GM13976 (cell line): Measurements from ENCODE around the gene ANKRD22.

ENCODE experiments used
- DNase-seq: peaks from one replicate; pipeline ENCODE4 v3.0.0; 2012; ENCODE audit warnings: low spot score
- in situ Hi-C: fragments of 300-500 bp; cut with MboI; formaldehyde crosslinking; loops from one replicate; pipeline ENCODE4 v1.12.0; 2022; ENCODE audit warnings: low sequenced_read_pairs, mixed read lengths, inconsistent platforms; ENCODE audit not compliant: unreplicated experiment
- TF ChIP-seq, protein P1 (sequence below): IDR thresholded peaks from 2 replicates; pipeline ENCODE4 v1.5.1; 2012; ENCODE audit warnings: borderline replicate concordance, mild to moderate bottlenecking; ENCODE audit not compliant: insufficient read depth; ENCODE audit errors: extremely low read depth, missing control alignments, control extremely low read depth

The ANKRD22 gene

DNA sequence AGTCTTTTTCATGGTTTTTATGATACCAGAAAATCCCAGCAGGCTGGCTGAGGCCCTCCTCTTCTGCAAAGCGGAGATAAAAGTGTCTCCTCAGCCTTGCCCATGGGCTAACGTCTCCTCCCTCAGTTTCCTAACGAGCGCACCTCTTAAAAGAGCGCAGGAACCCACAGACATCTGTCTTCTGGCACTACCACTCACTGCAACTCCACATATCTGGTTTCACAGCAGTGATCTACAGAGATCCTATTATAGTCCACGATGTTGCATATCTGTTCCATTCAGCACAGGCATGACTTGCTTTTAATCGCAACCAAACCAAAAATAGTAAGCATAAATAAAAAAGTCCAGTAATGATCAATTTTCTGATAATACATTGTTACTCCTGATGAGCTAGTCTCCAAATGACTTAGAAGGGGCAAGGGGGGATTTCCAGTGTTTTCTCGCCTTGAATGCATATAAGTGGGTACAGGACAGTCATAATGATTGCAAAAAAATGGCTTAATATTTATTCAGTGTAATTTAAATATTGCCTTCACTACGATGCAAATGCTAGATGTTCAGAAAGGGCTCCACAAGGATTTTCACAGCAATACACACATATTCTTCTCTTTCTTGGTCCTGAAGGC, 20.9 kb downstream of the ANKRD22 start:
- TF ChIP-seq, protein P1, sequence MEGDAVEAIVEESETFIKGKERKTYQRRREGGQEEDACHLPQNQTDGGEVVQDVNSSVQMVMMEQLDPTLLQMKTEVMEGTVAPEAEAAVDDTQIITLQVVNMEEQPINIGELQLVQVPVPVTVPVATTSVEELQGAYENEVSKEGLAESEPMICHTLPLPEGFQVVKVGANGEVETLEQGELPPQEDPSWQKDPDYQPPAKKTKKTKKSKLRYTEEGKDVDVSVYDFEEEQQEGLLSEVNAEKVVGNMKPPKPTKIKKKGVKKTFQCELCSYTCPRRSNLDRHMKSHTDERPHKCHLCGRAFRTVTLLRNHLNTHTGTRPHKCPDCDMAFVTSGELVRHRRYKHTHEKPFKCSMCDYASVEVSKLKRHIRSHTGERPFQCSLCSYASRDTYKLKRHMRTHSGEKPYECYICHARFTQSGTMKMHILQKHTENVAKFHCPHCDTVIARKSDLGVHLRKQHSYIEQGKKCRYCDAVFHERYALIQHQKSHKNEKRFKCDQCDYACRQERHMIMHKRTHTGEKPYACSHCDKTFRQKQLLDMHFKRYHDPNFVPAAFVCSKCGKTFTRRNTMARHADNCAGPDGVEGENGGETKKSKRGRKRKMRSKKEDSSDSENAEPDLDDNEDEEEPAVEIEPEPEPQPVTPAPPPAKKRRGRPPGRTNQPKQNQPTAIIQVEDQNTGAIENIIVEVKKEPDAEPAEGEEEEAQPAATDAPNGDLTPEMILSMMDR, result no peak
- in situ Hi-C loops, result loop anchor here (10.0 kb wide), 1 partner anchor 384 kb away; no protein-coding TSS in a partner anchor

DNA sequence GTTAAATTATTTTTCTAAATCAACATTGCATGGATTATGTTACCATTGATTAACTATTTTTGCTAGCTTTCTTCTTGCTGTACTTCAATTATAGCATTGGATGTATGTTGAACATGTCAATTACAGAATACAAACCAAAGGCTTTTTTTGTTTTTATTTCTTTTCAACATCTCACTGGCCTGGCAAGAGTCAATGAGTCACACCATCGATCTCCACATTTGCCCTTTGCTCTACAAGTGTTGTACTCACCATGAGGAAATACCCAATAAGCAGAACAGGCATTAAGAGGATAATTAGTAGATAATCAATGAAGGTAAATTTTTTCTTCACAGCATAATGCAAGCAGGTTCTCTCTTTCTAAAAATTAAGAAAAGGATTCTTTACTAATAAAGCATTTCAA, 23.3 kb downstream of the ANKRD22 start:
- TF ChIP-seq, protein P1, result no peak
- in situ Hi-C loops, result no loop called here

More for the DNA sequence above, 20.9 kb downstream of the ANKRD22 start:
- DNase-seq, result no peak

DNA sequence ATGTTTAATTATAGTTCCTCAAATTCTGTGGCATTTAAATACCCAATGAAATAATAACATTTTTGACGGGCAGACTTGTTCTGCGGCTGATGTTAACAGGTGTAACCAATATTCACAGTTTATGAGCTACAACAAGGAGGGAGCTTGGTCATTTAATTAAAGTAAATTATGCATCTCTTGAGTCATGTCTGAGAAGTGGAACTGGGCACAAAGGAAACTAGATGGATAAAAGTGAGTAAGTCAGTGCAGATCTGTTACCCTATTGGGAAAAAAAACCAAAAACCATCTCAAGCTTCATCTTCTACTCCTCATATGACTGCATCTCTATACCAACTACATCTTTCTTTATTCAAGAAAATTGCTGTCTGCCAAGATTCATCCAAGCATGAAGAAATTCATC, 24.0 kb downstream of the ANKRD22 start:
- in situ Hi-C loops, result no loop called here

More for the DNA sequence above, 23.3 kb downstream of the ANKRD22 start:
- no peak for DNase-seq

DNA sequence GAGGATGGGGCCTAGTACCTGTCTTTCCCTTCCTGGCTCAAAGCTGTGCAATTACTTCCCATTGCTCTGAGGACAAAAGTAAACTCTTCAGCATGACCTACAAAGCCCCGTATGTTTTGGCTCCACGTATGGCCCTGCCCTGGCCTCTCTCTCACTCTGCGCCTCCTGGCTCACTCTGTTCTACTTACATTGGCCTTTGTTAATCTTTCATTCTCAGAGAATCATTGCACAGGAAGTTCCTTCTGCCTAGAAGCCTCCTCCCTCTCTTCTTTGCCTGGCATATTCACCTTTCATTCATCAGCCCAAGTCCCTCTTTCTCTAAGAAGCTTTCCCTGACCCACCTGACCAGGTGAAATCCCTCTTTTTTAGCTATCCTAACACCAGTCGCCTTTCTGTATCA, 25.3 kb downstream of the ANKRD22 start:
- in situ Hi-C loops, result no loop called here
- TF ChIP-seq, protein P1, result no peak
- DNase-seq, result no peak

More for the DNA sequence above, 24.0 kb downstream of the ANKRD22 start:
- TF ChIP-seq, protein P1, result no peak
- DNase-seq, result no peak

DNA sequence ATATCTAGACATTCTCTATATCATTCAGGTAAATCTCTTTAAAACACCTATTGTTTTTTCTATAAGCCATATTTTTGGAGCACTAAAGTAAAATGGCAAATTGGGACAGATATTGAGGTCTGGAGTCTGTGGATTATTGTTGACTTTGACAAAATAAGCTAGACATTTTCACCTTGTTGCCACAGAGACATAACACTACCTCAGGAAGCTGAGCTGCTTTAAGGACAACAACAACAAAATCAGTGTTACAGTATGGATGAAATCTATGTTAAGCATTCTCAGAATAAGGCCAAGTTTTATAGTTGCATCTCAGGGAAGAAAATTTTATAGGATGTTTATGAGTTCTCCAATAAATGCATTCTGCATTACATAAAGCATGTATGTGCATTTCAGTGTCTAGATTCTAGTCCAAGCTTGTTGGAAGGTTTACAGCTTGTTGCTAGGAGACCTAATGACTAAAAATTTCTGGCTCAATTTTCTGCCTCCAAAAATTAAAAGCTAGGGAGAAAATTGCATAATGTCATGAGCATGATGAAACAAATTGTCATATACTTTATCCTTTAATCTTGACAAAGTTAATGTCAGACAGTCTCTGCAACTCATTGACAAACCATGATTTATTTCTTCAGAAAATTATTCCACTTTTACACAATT, 30.8 kb downstream of the ANKRD22 start:
- in situ Hi-C loops, result no loop called here
- no peak for DNase-seq
- TF ChIP-seq, protein P1, result no peak

DNA sequence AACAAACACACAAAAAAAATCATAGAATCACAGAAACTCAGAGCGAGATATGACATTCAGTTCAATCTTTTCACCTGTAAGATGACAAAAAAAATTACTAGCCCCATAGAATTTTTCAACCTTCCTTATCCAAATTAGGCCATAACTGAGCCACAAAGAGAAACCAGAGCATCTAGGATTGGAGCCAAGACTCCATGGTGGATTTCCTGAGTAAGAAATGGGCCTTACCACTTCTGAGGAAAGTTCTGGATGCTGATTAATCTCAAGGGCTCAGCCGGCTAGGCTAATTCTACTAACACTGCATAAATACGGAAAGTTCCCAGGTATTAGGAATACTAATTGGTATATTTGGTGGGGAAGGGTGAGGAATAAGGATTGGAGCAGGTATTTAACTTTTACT, 32.4 kb downstream of the ANKRD22 start:
- in situ Hi-C loops, result loop anchor here (10.0 kb wide), 2 partner anchors 134 to 254 kb away; no protein-coding TSS in a partner anchor
- DNase-seq, result no peak
- TF ChIP-seq, protein P1, result no peak
